ENCODE results near the gene F7.

F7 gene

DNA sequence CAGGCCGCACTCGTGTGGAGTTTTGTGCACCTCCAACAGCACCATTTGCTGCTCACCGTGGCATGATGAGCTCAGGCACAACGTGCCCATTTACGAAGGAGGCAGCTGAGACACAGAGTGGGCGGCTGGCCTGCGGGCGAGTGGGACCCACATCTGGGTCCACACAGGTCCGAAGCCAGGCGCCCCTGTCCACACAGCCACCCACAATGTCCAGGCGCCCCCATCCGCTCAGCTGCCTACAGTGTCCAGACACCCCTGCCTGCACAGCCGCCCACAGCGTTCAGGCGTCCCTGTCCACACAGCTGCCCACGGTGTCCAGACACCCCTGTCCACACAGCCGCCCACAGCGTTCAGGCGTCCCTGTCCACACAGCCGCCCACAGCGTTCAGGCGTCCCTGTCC, 42.5 kb upstream of the F7 start:
- TF ChIP-seq TAF1 (IDR thresholded peaks at IDR 0.05; ENCODE audit: borderline replicate concordance, low read depth, low read length): no peak
- TF ChIP-seq POLR2A (IDR thresholded peaks at IDR 0.05; ENCODE audit: low read depth, low read length): no peak
- no peak for TF ChIP-seq POLR2AphosphoS5 (IDR thresholded peaks at IDR 0.05; ENCODE audit: low read depth, low read length)
- no peak for DNase-seq (ENCODE audit: insufficient read length)
- FAIRE-seq: no peak

GRCh38 chr13:113064000-113064533, 41.5 kb upstream of the F7 start:
- no peak for FAIRE-seq
- TF ChIP-seq TAF1 (IDR thresholded peaks at IDR 0.05; ENCODE audit: borderline replicate concordance, low read depth, low read length) (no peak), POLR2A (IDR thresholded peaks at IDR 0.05; ENCODE audit: low read depth, low read length) (no peak), POLR2AphosphoS5 (IDR thresholded peaks at IDR 0.05; ENCODE audit: low read depth, low read length) (no peak)
- DNase-seq (ENCODE audit: insufficient read length): no peak

DNA sequence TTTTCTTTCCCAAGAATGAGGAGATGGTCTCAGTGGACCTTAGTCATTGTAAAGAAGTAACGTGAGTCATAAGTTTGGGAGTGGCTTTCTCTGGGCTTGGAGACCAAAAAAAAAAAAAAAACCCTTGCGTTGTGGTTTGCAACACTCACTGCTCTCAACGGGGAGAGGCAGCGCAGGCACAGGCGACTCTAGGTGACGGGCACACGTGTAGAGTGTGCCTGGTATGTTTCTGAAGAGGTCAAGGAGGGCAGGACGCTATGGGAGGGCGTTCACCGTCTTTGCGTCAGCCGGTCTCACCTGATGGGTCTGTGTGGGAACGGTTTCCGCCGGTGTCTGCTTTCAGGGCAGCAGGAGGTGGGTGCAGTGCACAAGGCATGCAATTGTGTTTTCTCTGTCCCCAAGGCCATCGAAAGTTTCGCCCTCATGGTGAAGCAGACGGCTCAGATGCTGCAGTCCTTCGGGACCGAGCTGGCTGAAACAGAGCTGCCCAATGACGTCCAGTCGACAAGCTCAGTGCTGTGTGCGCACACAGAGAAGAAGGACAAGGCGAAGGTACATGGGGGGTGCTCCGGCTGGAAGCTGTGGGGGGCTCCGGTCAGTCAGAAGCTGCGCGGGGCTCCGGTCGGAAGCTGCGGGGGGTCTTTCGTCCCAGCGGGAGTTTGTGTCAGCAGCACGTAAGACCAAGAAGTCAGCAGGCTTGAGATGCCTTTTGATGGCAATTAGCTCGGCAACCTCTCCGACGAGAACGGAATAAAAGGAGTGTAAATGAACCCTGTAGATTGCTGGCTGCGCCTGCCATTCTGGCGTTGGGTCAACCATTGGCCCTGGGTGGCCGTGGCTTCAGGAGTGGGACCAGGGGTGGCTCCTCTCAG, 40.8 kb upstream of the F7 start:
- DNase-seq (ENCODE audit: insufficient read length) (no peak), FAIRE-seq (no peak)
- TF ChIP-seq POLR2A (IDR thresholded peaks at IDR 0.05; ENCODE audit: low read depth, low read length) (no peak), TAF1 (IDR thresholded peaks at IDR 0.05; ENCODE audit: borderline replicate concordance, low read depth, low read length) (no peak), POLR2AphosphoS5 (IDR thresholded peaks at IDR 0.05; ENCODE audit: low read depth, low read length) (no peak)

GRCh38 chr13:113065406-113066141, 40.0 kb upstream of the F7 start:
- TF ChIP-seq TAF1 (IDR thresholded peaks at IDR 0.05; ENCODE audit: borderline replicate concordance, low read depth, low read length): no peak
- no peak for TF ChIP-seq POLR2A (IDR thresholded peaks at IDR 0.05; ENCODE audit: low read depth, low read length)
- no peak for TF ChIP-seq POLR2AphosphoS5 (IDR thresholded peaks at IDR 0.05; ENCODE audit: low read depth, low read length)
- no peak for DNase-seq (ENCODE audit: insufficient read length)
- FAIRE-seq: no peak

DNA sequence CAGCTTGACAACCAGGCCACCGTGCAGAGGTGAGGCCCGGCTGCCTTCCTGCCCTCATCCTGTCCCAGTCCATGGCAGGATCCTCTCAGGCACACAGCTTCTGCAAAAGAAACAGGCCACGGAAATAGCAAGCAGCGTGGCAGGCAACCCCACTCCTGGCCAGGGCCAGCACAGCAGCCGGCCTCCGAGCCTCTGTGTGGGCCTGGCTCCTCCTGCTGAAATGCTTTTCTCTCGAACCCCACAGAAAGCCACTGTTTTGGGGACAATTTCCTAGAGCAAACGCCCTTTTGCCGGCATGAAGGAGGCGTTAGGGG, 39.5 kb upstream of the F7 start:
- no peak for FAIRE-seq
- no peak for TF ChIP-seq POLR2AphosphoS5 (IDR thresholded peaks at IDR 0.05; ENCODE audit: low read depth, low read length)
- TF ChIP-seq POLR2A (IDR thresholded peaks at IDR 0.05; ENCODE audit: low read depth, low read length): no peak
- no peak for TF ChIP-seq TAF1 (IDR thresholded peaks at IDR 0.05; ENCODE audit: borderline replicate concordance, low read depth, low read length)
- DNase-seq (ENCODE audit: insufficient read length): no peak

DNA sequence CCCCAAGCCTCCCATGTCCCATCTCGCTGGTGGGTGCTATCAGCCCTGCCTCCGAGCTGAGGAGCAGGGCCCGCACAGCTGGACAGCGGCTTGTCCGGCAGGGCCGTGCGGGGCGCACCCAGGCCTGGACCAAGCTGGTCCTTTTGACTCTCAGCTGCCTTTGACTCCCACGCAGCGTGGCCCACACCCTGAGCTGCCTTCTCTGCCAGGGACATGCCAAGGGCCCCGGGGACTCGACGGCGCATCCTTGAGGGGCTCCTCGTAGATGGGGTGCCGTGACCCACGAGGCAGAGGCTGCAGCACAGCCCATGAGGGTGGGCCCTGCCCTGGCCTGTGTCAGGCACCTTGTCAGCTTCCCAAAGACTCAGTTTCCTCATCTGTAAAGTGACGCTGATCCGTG, 38.8 kb upstream of the F7 start:
- FAIRE-seq: no peak
- no peak for DNase-seq (ENCODE audit: insufficient read length)
- no peak for TF ChIP-seq TAF1 (IDR thresholded peaks at IDR 0.05; ENCODE audit: borderline replicate concordance, low read depth, low read length)
- no peak for TF ChIP-seq POLR2A (IDR thresholded peaks at IDR 0.05; ENCODE audit: low read depth, low read length)
- TF ChIP-seq POLR2AphosphoS5 (IDR thresholded peaks at IDR 0.05; ENCODE audit: low read depth, low read length): no peak

DNA sequence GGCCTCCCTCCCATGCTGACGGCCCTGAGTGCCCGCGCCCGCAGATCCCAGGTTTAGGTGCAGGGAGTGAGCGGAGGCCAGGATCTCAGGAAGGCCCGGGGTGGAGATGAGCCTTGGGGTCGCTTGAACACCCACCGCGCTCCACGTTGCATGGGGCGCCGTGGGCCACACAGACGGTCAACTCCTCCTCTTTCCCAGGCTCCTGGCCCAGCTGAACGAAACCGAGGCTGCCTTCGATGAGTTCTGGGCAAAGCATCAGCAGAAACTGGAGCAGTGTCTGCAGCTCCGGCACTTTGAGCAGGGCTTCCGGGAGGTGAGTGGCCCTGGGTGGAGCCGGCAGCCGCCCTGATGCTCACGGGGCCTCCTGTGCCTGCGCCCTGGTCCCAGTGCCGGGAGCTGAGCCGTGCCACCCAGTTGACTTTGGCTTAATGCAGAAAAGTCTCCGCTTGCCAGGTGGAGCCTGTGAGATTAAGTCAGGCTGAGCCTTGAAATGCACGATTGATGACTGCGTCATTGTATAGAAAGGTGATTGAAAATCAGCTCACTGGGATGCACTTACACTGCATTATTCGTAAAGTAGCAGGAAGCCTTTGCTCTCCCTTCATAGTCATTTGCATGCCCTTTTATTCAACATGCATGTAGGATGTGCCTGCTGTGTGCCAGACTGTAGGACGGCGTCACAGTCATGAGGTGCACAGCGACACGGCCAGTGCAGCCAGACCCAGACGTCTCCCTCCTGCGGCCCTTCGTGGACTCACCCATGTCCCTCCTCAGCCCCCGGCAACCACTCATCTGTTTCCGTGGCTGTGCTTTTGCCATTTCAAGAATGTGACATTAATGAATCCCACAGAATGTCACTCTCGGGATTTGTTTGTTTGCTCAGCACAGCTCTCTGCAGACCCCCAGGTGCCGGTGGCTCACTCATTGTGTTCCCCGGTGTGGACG, 35.5 kb upstream of the F7 start:
- TF ChIP-seq TAF1 (IDR thresholded peaks at IDR 0.05; ENCODE audit: borderline replicate concordance, low read depth, low read length) (no peak), POLR2AphosphoS5 (IDR thresholded peaks at IDR 0.05; ENCODE audit: low read depth, low read length) (no peak), POLR2A (IDR thresholded peaks at IDR 0.05; ENCODE audit: low read depth, low read length) (no peak)
- DNase-seq (ENCODE audit: insufficient read length) (no peak), FAIRE-seq (no peak)

- TF ChIP-seq POLR2A (IDR thresholded peaks at IDR 0.05; ENCODE audit: low read depth, low read length) (no peak), TAF1 (IDR thresholded peaks at IDR 0.05; ENCODE audit: borderline replicate concordance, low read depth, low read length) (no peak), POLR2AphosphoS5 (IDR thresholded peaks at IDR 0.05; ENCODE audit: low read depth, low read length) (no peak)
- FAIRE-seq: no peak
- DNase-seq (ENCODE audit: insufficient read length): no peak
Measured at GRCh38 chr13:113070855-113071254, 34.7 kb upstream of the F7 start.

- no peak for TF ChIP-seq POLR2AphosphoS5 (IDR thresholded peaks at IDR 0.05; ENCODE audit: low read depth, low read length)
- TF ChIP-seq TAF1 (IDR thresholded peaks at IDR 0.05; ENCODE audit: borderline replicate concordance, low read depth, low read length): no peak
- TF ChIP-seq POLR2A (IDR thresholded peaks at IDR 0.05; ENCODE audit: low read depth, low read length): no peak
- no peak for DNase-seq (ENCODE audit: insufficient read length)
- no peak for FAIRE-seq
Measured at GRCh38 chr13:113072376-113072775, 33.2 kb upstream of the F7 start.

DNA sequence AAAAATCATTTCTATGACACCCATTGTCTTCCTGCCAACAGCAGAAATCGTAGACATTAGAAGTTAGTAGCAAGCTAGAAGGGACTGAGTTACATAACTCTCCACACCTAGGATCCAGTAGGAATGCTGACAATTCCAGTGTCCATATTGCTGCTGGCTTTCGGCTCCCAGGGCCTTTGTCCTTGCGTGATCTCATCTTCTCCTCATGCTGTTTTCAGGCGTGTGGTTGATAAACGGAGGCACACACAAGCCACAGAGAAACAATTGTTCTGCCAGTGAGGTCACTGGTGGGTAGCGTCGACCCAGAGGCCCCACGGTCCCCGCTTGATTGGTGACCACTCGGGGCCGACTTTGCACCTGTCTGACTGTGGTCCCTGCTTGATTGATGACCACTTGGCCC, 31.6 kb upstream of the F7 start:
- no peak for FAIRE-seq
- TF ChIP-seq POLR2AphosphoS5 (IDR thresholded peaks at IDR 0.05; ENCODE audit: low read depth, low read length) (no peak), TAF1 (IDR thresholded peaks at IDR 0.05; ENCODE audit: borderline replicate concordance, low read depth, low read length) (no peak), POLR2A (IDR thresholded peaks at IDR 0.05; ENCODE audit: low read depth, low read length) (no peak)
- DNase-seq (ENCODE audit: insufficient read length): no peak

- no peak for FAIRE-seq
- TF ChIP-seq TAF1 (IDR thresholded peaks at IDR 0.05; ENCODE audit: borderline replicate concordance, low read depth, low read length) (no peak), POLR2AphosphoS5 (IDR thresholded peaks at IDR 0.05; ENCODE audit: low read depth, low read length) (no peak), POLR2A (IDR thresholded peaks at IDR 0.05; ENCODE audit: low read depth, low read length) (no peak)
- DNase-seq (ENCODE audit: insufficient read length): no peak
Measured at GRCh38 chr13:113074401-113074800, 31.2 kb upstream of the F7 start.
